Gastroesophageal sphincter (tissue), 4 donors: ENCODE measurements around the gene FUBP1. TPM values are rescaled to one million over a fixed set of nuclear protein-coding genes. Genes with fewer than 3 reads are reported as not detected.
A peak's percentile ranks its signal among the peaks of the same experiment; 100 is the strongest.

ENCODE experiments used
- ATAC-seq: fragments of 150-250 bp; one replicate; pipeline ENCODE4 v1.9.1; 2016; ENCODE audit warnings: mild to moderate bottlenecking, moderate library complexity
- H3K27ac ChIP-seq, 4 donors: fragments of 200-600 bp; sonication (generic) in 3 of 4; 1 replicate in 3 of 4; 2 replicates in 1 of 4; pipeline ENCODE4 v1.5.1; 2016 to 2019
- H3K27me3 ChIP-seq: fragments of 200-600 bp; sonication (generic); one replicate; pipeline ENCODE4 v1.5.1; 2019
- H3K36me3 ChIP-seq, 2 donors: fragments of 200-600 bp; sonication (generic); one replicate each; pipeline ENCODE4 v1.5.1; 2019; ENCODE audit warnings: control low read depth in 1 of 2
- H3K4me1 ChIP-seq, 3 donors: fragments of 200-600 bp; sonication (generic); 1 replicate in 2 of 3; 2 replicates in 1 of 3; pipeline ENCODE4 v1.5.1; 2016 to 2019; ENCODE audit warnings: control low read depth in 2 of 3
- H3K4me3 ChIP-seq, 2 donors: fragments of 200-600 bp; sonication (generic); one replicate each; pipeline ENCODE4 v1.5.1; 2019; ENCODE audit warnings: mild to moderate bottlenecking in 1 of 2, moderate library complexity in 1 of 2
- H3K9me3 ChIP-seq, 3 donors: fragments of 200-600 bp; sonication (generic); one replicate each; pipeline ENCODE4 v1.5.1; 2017 to 2019; ENCODE audit warnings: control low read depth in 2 of 3
- CTCF ChIP-seq, 4 experiments: fragments of 200-600 bp in 2 of 4; fragments of 450-650 bp in 2 of 4; sonication (generic) in 1 of 4; IDR thresholded peaks; one replicate each; pipeline ENCODE4 v1.5.1; 2017 to 2019; ENCODE audit warnings: antibody characterized with exemption in 4 of 4, mild to moderate bottlenecking in 2 of 4, moderate library complexity in 2 of 4
- EP300 ChIP-seq: sonication (generic); formaldehyde crosslinking; IDR thresholded peaks from one replicate; pipeline ENCODE4 v1.6.1; 2017; ENCODE audit warnings: antibody characterized with exemption, mild to moderate bottlenecking
- POLR2A ChIP-seq, 2 donors: fragments of 450-650 bp; IDR thresholded peaks; one replicate each; pipeline ENCODE4 v1.6.1; 2017; ENCODE audit warnings: antibody characterized with exemption in 2 of 2, mild to moderate bottlenecking in 2 of 2, moderate library complexity in 1 of 2
- POLR2AphosphoS5 ChIP-seq: sonication (generic); formaldehyde crosslinking; IDR thresholded peaks from one replicate; pipeline ENCODE4 v1.6.1; 2017; ENCODE audit warnings: antibody characterized with exemption
- WGBS, 2 donors: methylation state at CpG; one replicate each; pipeline ENCODE4 v1.1.5; 2018; ENCODE audit warnings: low coverage in 1 of 2; 5-methylcytosine and 5-hydroxymethylcytosine counted together
- small RNA-seq, 4 donors: library from RNA; depleted of rRNA; stranded (forward); fragments of <200 nt; gene quantifications; one replicate each; pipeline ENCODE3, GENCODE V24; 2016
- total RNA-seq, 4 donors: library from RNA; depleted of rRNA; stranded (reverse); fragments of >200 nt; gene quantifications; one replicate each; pipeline ENCODE4 v1.1.0, GENCODE V29; 2016

The FUBP1 gene
- total RNA-seq, 4 donors from 2014 or later = 46.9 to 135 (median 68.5) TPM

- Histone ChIP-seq H3K4me1 (peaks cover 0 to 55% (median 6%) of the 10 kb centered on the region in 3 donors), H3K36me3 (peaks cover 0 to 6% of the 10 kb centered on the region in 2 donors), H3K9me3 (no peaks in the 10 kb centered on the region), H3K27me3 (no peaks in the 10 kb centered on the region), H3K4me3 (peak overlapping the region; percentile 13 to 19), H3K27ac (peak overlapping the region in 3 of 4 donors; percentile 48 to 61 (median 53))
- 47 to 55% methylated on average over 4 of the region's 4 CpGs for WGBS, 2 donors
- no peak for ATAC-seq
- TF ChIP-seq EP300 (no peak), POLR2AphosphoS5 (no peak), CTCF (IDR thresholded peaks at IDR 0.05) (no peak), POLR2A (IDR thresholded peaks at IDR 0.05) (no peak)
Measured at GRCh38 chr1:77899647-77900320, 79.1 kb downstream of the FUBP1 start.

Small RNAs within 50 kb of the gene (small RNA-seq; reads per million reads assigned to genes)
- 0 to 0.54 (median 0) reads per million in 4 donors for gene AC103591.3

Other genes with a start within 250 kb of the FUBP1 start
- gene USP33, start 219.2 kb downstream of the FUBP1 start, total RNA-seq = 10 to 100 TPM; 54.4 to 94.0 (median 84.6) TPM
- gene MIGA1, start 199.4 kb downstream of the FUBP1 start, total RNA-seq = 10 to 100 TPM; 13.8 to 22.3 (median 20.6) TPM
- 100 to 1,000 TPM; 142 to 359 (median 213) TPM for gene NEXN, start 90.4 kb downstream of the FUBP1 start, total RNA-seq
- gene DNAJB4, start 25.9 kb upstream of the FUBP1 start, total RNA-seq = 100 to 1,000 TPM in 1 of 4 donors, 10 to 100 TPM in 3; 74.1 to 123 (median 86.0) TPM
- 1 to 10 TPM; 2.2 to 9.0 (median 5.5) TPM for gene GIPC2, start 66.9 kb upstream of the FUBP1 start, total RNA-seq